IMR-90 (cell line): Measurements from ENCODE around the gene USP12. TPM values are rescaled to one million over a fixed set of nuclear protein-coding genes. Genes with fewer than 3 reads are reported as not detected.

ENCODE experiments used
- ATAC-seq: fragments of 200-7000 bp; cut with Tn5 transposase; 2 replicates; pipeline ENCODE4 v1.9.1; 2020; ENCODE audit warnings: low read depth, mild to moderate bottlenecking, moderate library complexity
- BruUV-seq: library from RNA; stranded (reverse); fragments of 400-500 nt; replicated peaks from 2 replicates; lab custom pipeline; 2021; lab: Mats Ljungman, UMichigan
- CTCF ChIA-PET: fragments of 300-600 bp; formaldehyde crosslinking; extraction: SDS; loops from one replicate; lab custom pipeline; 2021; ENCODE audit warnings: antibody characterized with exemption; lab: Yijun Ruan, JAX
- POLR2A ChIA-PET: fragments of 300-600 bp; sonication (Branson Sonifier 250); formaldehyde crosslinking; loops from one replicate; lab custom pipeline; 2022; ENCODE audit warnings: antibody characterized with exemption; ENCODE audit not compliant: unreplicated experiment; lab: Charles Lee
- DNase-seq: peaks from one replicate; pipeline ENCODE4 v3.0.0; 2013
- H2AFZ ChIP-seq: replicated peaks from 2 replicates; pipeline ENCODE3; 2013; ENCODE audit warnings: low read length, mild to moderate bottlenecking; ENCODE audit not compliant: poor library complexity
- H2AK5ac ChIP-seq: 2 replicates; pipeline ENCODE4 v1.6.1; 2013; ENCODE audit warnings: low read depth, low read length, inconsistent platforms
- H2AK9ac ChIP-seq: replicated peaks from 2 replicates; pipeline ENCODE3; 2013; ENCODE audit warnings: mild to moderate bottlenecking, low read depth, low read length, moderate library complexity; ENCODE audit not compliant: poor library complexity
- H2BK120ac ChIP-seq: 2 replicates; pipeline ENCODE4 v1.6.1; 2013; ENCODE audit warnings: low read depth, low read length, inconsistent platforms
- H2BK15ac ChIP-seq: 3 replicates; pipeline ENCODE4 v1.6.1; 2013; ENCODE audit warnings: low read depth, low read length, inconsistent platforms
- H2BK20ac ChIP-seq: 2 replicates; pipeline ENCODE4 v1.6.1; 2013; ENCODE audit warnings: low read depth, mild to moderate bottlenecking, inconsistent platforms, low read length, moderate library complexity
- H2BK5ac ChIP-seq: 2 replicates; pipeline ENCODE4 v1.6.1; 2013; ENCODE audit warnings: mild to moderate bottlenecking, low read depth, low read length, inconsistent platforms; ENCODE audit not compliant: poor library complexity, severe bottlenecking
- H3K14ac ChIP-seq: replicated peaks from 2 replicates; pipeline ENCODE4 v1.6.1; 2013; ENCODE audit warnings: low read depth, low read length, inconsistent platforms
- H3K18ac ChIP-seq: 2 replicates; pipeline ENCODE4 v1.6.1; 2013; ENCODE audit warnings: low read depth, low read length, control low read depth
- H3K23ac ChIP-seq: 2 replicates; pipeline ENCODE4 v1.6.1; 2013; ENCODE audit warnings: low read depth, low read length, inconsistent platforms
- H3K27ac ChIP-seq: 2 replicates; pipeline ENCODE4 v1.5.1; 2013; ENCODE audit warnings: mild to moderate bottlenecking, control low read depth, low read length; ENCODE audit not compliant: insufficient read depth
- H3K27me3 ChIP-seq: 2 replicates; pipeline ENCODE4 v1.6.1; 2013; ENCODE audit warnings: low read length; ENCODE audit not compliant: control insufficient read depth, insufficient read depth
- H3K36me3 ChIP-seq: 2 replicates; pipeline ENCODE4 v1.6.1; 2013; ENCODE audit warnings: low read length, mixed read lengths; ENCODE audit not compliant: control insufficient read depth, insufficient read depth
- H3K4ac ChIP-seq: 2 replicates; pipeline ENCODE4 v1.6.1; 2013; ENCODE audit warnings: low read depth, low read length, inconsistent platforms
- H3K4me1 ChIP-seq: 2 replicates; pipeline ENCODE4 v1.6.1; 2013; ENCODE audit warnings: low read length, mixed read lengths; ENCODE audit not compliant: control insufficient read depth, insufficient read depth
- H3K4me2 ChIP-seq: 2 replicates; pipeline ENCODE4 v1.6.1; 2013; ENCODE audit warnings: low read depth, mild to moderate bottlenecking, control low read depth, low read length, moderate library complexity
- H3K4me3 ChIP-seq: 2 replicates; pipeline ENCODE4 v1.5.1; 2013; ENCODE audit warnings: low read depth, mild to moderate bottlenecking, control low read depth, low read length, moderate library complexity; ENCODE audit not compliant: insufficient read depth
- H3K56ac ChIP-seq: 2 replicates; pipeline ENCODE4 v1.6.1; 2013; ENCODE audit warnings: low read length, inconsistent platforms; ENCODE audit not compliant: insufficient read depth; ENCODE audit errors: extremely low read depth
- H3K79me1 ChIP-seq, 2 experiments: 2 replicates each; pipeline ENCODE4 v1.6.1; 2013; ENCODE audit warnings: low read length in 2 of 2, inconsistent platforms in 1 of 2, low read depth in 1 of 2
- H3K9ac ChIP-seq: 2 replicates; pipeline ENCODE4 v1.6.1; 2013; ENCODE audit warnings: low read depth, low read length, control low read depth
- H3K9me1 ChIP-seq: 2 replicates; pipeline ENCODE4 v1.6.1; 2013; ENCODE audit warnings: low read length, inconsistent platforms; ENCODE audit not compliant: insufficient read depth
- H3K9me3 ChIP-seq: 2 replicates; pipeline ENCODE4 v1.6.1; 2013; ENCODE audit warnings: low read length; ENCODE audit not compliant: control insufficient read depth, insufficient read depth
- H4K20me1 ChIP-seq: 2 replicates; pipeline ENCODE4 v1.6.1; 2013; ENCODE audit warnings: low read length, inconsistent platforms; ENCODE audit not compliant: insufficient read depth
- H4K5ac ChIP-seq: 2 replicates; pipeline ENCODE4 v1.6.1; 2013; ENCODE audit warnings: mild to moderate bottlenecking, low read depth, low read length, control low read depth
- H4K8ac ChIP-seq, 2 experiments: 2 replicates each; pipeline ENCODE4 v1.6.1; 2013; ENCODE audit warnings: low read depth in 2 of 2, low read length in 2 of 2, control low read depth in 1 of 2, inconsistent platforms in 1 of 2
- H4K91ac ChIP-seq: 2 replicates; pipeline ENCODE4 v1.6.1; 2013; ENCODE audit warnings: low read depth, low read length, inconsistent platforms; ENCODE audit not compliant: insufficient read depth
- CHD1 ChIP-seq: IDR thresholded peaks from 2 replicates; pipeline ENCODE4 v1.6.1; 2012; ENCODE audit warnings: low read depth, low read length, improper control_type of control experiment
- CTCF ChIP-seq: conservative IDR thresholded peaks from 2 replicates; pipeline ENCODE4 v1.5.1; 2012; ENCODE audit warnings: mild to moderate bottlenecking, low read depth, low read length, improper control_type of control experiment
- ELK1 ChIP-seq: fragments of 150-350 bp; IDR thresholded peaks from 2 replicates; pipeline ENCODE4 v1.6.1; 2016; ENCODE audit warnings: low read depth, mild to moderate bottlenecking, low read length, moderate library complexity, borderline replicate concordance
- FOS ChIP-seq: fragments of 150-350 bp; IDR thresholded peaks from 2 replicates; pipeline ENCODE4 v1.6.1; 2016; ENCODE audit warnings: low read depth, low read length
- MAFK ChIP-seq: IDR thresholded peaks from 2 replicates; pipeline ENCODE4 v1.6.1; 2012; ENCODE audit warnings: low read depth, low read length, improper control_type of control experiment
- MAZ ChIP-seq: IDR thresholded peaks from 2 replicates; pipeline ENCODE4 v1.6.1; 2012; ENCODE audit warnings: low read depth, mild to moderate bottlenecking, low read length, improper control_type of control experiment, moderate library complexity, borderline replicate concordance
- MXI1 ChIP-seq: IDR thresholded peaks from 2 replicates; pipeline ENCODE4 v1.6.1; 2012; ENCODE audit warnings: low read depth, mild to moderate bottlenecking, low read length, moderate library complexity, borderline replicate concordance
- RAD21 ChIP-seq: IDR thresholded peaks from 2 replicates; pipeline ENCODE4 v1.6.1; 2012; ENCODE audit warnings: low read length, improper control_type of control experiment
- RCOR1 ChIP-seq: IDR thresholded peaks from 2 replicates; pipeline ENCODE4 v1.6.1; 2012; ENCODE audit warnings: mild to moderate bottlenecking, low read length, improper control_type of control experiment; ENCODE audit not compliant: insufficient replicate concordance
- RFX5 ChIP-seq: IDR thresholded peaks from 2 replicates; pipeline ENCODE4 v1.8.0; 2012; ENCODE audit warnings: low read depth, mild to moderate bottlenecking, low read length, moderate library complexity
- USF2 ChIP-seq: fragments of 150-350 bp; IDR thresholded peaks from 2 replicates; pipeline ENCODE4 v1.6.1; 2017; ENCODE audit warnings: mild to moderate bottlenecking, antibody characterized with exemption, low read length, low read depth
- WGBS, 2 experiments: methylation state at CpG; one replicate each; pipeline versions ENCODE4 v1.1.5 to v1.1.7; 2013; ENCODE audit warnings: missing lambda C conversion rate in 2 of 2; ENCODE audit not compliant: insufficient read length in 1 of 2; ENCODE audit errors: extremely low coverage in 2 of 2; 5-methylcytosine and 5-hydroxymethylcytosine counted together
- dilution Hi-C: fragments of 300-500 bp; cut with HindIII; formaldehyde crosslinking; loops from one replicate; pipeline ENCODE4 v1.14.3; 2018; ENCODE audit warnings: low sequenced_read_pairs; ENCODE audit not compliant: unreplicated experiment
- in situ Hi-C: fragments of 300-500 bp; cut with MboI; formaldehyde crosslinking; loops from 3 replicates; pipeline ENCODE4 v1.14.3; 2019; ENCODE audit warnings: low sequenced_read_pairs, inconsistent platforms, mixed read lengths
- intact Hi-C: fragments of 100-400 bp; cut with micrococcal nuclease; formaldehyde crosslinking; loops from 2 replicates; pipeline ENCODE4 v1.10.0; 2022
- polyA plus RNA-seq, 3 experiments: library from polyadenylated mRNA; depleted of rRNA; stranded (reverse); fragments of >200 nt; gene quantifications; 2 replicates each; pipeline ENCODE4 v1.2.3, GENCODE V29; 2012; ENCODE audit warnings: low replicate concordance in 1 of 3
- total RNA-seq: library from RNA; depleted of rRNA; stranded (reverse); fragments of >200 nt; gene quantifications from 2 replicates; pipeline ENCODE4 v1.2.3, GENCODE V29; 2012

USP12 gene
- total and polyA plus RNA-seq, 2 of the 4 experiments (the other 2 are of a cell fraction): 11.8 to 16.5 TPM

GRCh38 chr13:27192973-27193372 lies 21.4 kb upstream of the USP12 start:
- Histone ChIP-seq H3K18ac (no peak overlapping the region), H3K56ac (no peak overlapping the region), H4K5ac (no peak overlapping the region), H2BK20ac (no peak overlapping the region), H3K79me1 (no peaks in the 10 kb centered on the region), H2AK5ac (no peak overlapping the region), H3K4me2 (no peak overlapping the region), H4K91ac (no peak overlapping the region), H3K23ac (no peak overlapping the region), H3K9ac (no peak overlapping the region), H3K9me3 (no peaks in the 10 kb centered on the region), H2BK15ac (no peak overlapping the region), H2BK120ac (no peak overlapping the region), H2AK9ac (no peak overlapping the region), H3K36me3 (no peaks in the 10 kb centered on the region), H3K27me3 (no peaks in the 10 kb centered on the region), H3K27ac (no peak overlapping the region), H3K9me1 (0 out of 2 replicates have a peak, but pooled peaks cover 2% of the 10 kb centered on the region), H3K4me1 (peaks cover 8% of the 10 kb centered on the region), H3K4ac (no peak overlapping the region), H2BK5ac (no peak overlapping the region), H3K14ac (no peak overlapping the region), H4K8ac (no peak overlapping the region), H3K4me3 (no peak overlapping the region), H4K20me1 (no peaks in the 10 kb centered on the region), H2AFZ (no peak overlapping the region)
- POLR2A ChIA-PET: no interaction called here
- dilution Hi-C loops: no loop called here
- ATAC-seq (no peak), DNase-seq (no peak)
- WGBS, 2 experiments: no CpG with 5 or more reads among the region's 1 CpG
- no TSS peak for BruUV-seq
- CTCF ChIA-PET: interaction anchor here (1.2 kb wide), 1 partner anchor 10 kb away, joined by 4 read pairs; no protein-coding TSS in a partner anchor
- TF ChIP-seq FOS (no peak), MXI1 (no peak), RCOR1 (no peak), RAD21 (no peak), USF2 (no peak), MAZ (no peak), CHD1 (no peak), ELK1 (no peak), RFX5 (no peak), MAFK (no peak), CTCF (no peak)
- in situ Hi-C loops: no loop called here
- intact Hi-C loops: no loop called here
